Fibroblast of skin of abdomen (primary cell): Measurements from ENCODE around the gene ZNF407.
A peak's percentile ranks its signal among the peaks of the same experiment; 100 is the strongest.

Experiments
- DNase-seq: peaks from one replicate; pipeline ENCODE4 v3.0.0-alpha.2; 2013

Gene ZNF407

DNA sequence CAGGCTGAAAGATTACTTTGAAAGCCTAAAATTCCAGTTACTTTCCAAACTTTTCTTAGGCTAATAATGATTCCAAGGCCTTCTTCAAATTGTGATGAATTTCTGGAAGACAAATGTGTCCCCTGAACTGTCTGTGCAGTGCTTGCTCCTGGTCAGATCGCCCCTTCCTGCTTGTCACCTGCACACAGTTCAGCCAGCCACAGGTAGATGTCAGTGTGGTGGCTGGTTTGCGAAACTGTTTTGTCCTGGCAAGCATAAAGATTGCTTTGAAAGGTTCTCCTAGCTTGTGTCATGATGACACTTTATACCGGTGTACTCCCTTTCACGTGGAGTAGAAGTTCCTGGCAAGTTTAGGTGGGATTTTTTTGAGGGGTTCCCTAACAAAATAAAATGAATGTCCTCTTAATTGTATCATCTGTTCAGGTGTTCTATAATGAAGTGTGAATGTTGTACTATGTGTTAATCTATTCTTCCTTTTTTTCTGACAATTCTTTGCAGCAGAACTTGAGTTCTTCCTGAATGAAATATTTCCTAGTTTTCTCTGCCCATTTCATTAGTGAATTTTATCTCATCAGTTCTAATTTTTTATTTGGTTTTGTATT is 298.8 kb downstream of the ZNF407 start:
- DNase-seq: no peak

DNA sequence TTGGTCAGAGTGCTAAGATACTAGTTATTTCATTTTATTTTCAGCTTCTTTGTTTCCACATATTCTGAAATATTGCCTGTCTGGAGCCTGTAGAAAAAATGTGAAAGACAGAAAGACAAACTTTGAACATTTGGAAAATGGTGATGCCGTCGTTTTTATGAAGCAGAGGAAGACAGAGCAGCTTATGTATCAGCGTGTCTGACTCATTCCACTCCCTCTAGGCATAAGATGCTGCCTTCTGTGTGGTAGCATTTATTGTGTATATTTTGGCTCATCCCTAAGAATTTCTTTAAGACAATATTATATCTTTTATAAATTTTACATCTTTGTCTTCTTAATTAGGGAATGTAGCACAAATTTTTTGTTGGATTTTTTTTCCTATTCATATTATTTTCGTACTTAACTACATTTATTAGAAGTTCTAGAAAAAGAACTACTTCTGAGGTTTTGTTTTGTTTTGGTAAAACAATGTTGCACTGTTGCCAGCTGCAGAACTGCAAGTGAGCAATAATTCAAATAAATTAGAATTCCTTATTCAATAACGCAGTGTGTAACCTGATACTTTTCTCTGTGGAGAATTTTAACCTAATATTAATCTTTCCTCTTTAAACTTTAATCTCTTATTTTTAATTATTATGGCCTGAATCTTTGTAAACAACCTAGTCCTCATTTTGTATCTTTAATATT is 300.4 kb downstream of the ZNF407 start:
- DNase-seq: peak; percentile 38

DNA sequence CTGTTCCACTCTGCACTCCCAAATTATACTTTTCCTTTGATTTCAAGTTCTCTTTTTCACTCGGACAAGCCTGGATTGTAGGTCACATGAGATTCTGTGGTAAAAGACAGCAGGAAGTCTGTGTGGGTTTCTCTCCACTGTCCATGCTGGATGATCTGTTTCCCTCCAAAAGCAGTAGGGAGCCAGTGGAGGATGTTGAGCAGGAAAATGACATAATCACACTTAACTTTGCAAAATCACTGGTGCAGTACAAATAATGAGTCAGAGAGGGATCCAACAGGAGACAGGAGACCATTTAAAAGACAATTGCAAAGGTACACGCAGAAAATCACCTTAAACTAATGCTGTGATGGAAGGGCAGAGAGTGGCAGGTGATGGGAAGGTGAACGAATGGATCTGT is 301.3 kb downstream of the ZNF407 start:
- DNase-seq: peak; percentile 26

DNA sequence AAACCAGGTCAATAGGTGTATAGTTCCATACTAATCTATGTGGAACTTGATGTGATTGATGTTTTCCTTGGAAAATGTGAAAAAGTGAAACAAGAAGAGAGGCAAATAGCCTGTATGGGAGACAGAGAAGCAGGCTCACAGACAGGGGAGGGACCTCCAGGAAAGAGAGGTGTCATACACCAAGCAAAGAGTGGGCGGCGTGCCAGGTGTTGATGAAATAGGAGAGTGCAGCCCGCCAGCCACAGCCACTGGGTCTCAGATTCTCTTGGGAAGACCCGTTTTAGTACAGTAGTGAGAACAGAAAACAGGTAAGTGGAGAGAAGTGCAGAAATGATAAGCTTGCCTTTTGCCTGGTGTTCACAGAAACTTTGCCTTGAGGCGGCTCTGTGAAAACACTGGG is 301.9 kb downstream of the ZNF407 start:
- no peak for DNase-seq

DNA sequence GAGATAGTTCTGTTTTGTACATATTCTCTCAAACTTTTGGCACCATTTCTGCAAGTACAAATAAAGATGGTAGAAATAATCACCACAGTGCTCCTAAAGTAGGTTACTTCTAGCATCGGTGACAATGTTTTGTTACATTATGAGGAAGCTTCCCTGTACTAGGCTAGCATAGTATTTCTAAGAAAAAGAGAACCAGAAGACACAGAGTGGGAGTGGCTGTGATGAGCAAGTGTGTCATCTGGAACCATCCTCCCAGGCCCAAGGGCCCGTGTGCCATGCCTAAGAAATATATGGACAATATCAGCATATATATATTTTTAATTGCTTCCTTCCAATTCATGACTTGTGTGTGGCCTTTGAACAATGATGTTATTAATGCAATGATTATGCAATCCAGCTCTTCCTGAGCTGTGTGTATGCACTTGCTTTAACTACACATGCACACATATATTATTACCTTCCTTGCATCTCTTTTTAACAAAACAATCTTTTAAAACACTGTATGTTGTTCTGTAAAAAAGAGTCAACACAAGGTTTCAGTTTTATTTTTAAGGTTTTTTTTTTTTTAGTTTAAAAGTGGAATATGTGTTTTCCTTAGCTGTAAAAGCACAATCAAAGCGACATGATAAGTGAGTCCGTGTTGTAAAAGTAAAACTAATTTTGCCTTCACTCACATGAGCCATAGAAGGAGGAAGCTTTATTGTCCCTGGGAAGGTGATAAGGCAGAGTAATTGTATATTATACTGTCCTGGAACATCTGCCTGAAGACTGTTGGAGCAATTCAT is 303.9 kb downstream of the ZNF407 start:
- no peak for DNase-seq

DNA sequence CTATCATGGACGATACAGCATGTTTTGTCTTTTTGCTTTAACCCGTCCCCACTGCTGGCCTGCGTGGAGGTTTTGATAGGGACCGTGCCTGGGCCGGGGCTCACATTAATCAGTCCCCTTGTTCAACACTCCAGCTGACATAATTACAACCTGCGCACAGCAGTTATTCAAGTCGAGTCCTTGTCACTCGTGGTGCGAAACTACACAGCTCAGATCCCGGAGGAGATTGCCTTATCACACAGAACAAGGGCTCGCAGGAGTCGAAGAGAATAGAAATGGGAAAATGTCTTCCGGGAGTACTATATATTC is 304.4 kb downstream of the ZNF407 start:
- no peak for DNase-seq

DNA sequence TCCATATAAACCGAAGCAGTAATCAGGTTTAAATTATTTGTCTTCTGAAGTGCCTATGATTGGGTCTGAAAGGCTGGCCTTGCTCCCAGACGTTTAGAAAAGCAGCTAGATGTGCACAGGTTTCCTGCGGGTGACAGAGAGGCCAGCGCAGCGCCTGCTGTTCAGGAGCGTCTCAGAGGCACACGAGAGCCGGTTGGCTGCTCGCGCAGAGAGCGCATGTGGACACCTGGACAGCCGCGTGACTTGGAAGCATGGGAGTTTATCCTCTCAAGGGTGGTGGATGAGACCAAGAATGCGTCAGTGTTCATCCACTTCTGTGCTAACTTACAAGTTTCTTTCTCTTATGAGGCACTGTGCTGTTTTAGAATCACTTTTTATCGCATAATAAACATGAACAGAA is 307.6 kb downstream of the ZNF407 start:
- DNase-seq: no peak

DNA sequence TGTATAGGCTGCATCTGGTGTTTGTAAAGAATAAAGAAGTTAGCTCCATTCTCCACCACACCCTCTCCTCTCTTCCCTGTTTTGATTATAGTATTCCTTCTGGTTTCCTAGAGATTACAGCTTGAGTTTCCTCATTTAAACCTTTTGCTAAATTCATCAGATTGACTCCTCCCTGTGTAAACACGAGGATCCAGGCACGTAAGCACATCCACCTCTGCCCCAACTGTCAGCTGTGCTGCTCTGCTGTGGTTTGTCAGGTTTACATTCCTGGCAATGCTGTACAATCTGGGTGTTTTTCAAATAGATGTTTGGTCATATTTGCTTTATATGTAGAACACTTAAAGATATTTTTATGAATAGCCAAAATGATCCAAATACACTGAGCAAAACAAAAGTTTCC is 308.5 kb downstream of the ZNF407 start:
- DNase-seq: peak; percentile 12

DNA sequence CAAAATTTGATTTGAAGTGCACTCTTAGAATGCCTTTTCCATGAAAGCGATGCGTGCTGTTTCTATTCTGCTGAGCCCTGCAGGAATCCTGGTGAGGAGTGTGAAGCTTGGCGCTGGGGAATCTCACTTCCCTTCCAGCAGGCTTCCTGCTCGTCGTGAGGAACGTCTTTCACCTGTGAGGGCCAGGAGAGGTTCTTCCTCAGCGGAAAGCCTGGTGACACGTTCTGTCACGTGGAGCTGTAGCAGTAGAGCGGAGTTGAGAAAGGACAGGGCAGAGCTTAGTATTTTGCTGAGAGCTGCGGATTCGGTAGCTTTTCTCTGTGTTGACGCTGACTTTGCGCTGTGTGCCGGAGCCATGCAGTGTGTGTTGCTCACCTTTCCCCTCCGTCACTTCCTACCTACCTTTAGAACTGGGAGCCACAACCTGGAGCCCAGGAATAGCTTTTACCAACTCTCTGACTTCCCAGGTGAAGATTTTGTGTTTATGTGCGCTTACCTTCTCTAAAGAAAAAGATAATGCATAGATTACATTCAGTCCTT is 316.5 kb downstream of the ZNF407 start:
- no peak for DNase-seq

DNA sequence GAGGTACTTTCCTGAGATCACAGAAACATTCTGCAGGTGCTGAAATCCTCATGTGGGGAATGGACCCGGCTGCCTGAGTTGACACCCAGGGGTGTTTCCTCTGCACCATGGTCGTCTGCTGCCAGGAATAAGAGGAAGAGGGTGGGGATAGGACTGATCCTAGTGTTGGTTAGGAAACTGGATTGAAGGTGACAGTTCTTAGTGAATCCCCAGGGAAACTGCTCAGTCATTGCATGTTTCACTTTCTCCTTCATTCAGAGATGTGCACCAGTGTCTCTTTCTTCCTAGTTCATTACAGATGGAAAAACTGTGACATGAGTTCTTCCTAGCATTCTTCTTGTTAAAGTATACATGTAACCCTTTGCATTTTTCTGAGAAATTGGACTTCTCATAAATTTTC is 317.0 kb downstream of the ZNF407 start:
- no peak for DNase-seq

DNA sequence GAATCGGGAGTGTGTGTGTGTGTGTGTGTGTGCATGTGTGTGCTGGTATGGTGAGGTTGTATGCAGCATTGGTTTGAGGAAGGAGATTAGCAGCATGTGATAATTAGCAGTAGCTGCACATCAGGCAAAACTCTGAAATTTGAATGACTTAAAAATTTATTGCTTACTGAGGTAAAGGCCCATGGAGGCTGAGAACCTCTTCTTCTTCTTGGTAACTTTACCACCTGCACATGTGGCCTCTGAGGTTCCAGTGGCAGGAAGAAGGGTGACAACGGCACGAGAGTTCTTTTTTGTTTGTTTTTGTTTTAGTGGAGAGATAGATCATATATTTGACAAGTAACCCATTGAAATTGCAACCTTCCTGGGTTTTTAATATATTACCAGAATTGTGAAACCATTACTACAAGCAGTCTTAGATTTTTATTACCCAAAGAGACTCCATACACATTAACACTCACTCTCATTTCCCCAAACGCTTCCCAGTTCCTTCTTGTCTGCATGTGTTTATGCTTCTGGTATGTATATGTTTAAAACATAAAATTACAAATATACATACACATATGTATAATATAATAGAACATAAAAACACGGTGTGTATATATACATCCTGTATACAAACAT is 319.2 kb downstream of the ZNF407 start:
- DNase-seq: no peak

DNA sequence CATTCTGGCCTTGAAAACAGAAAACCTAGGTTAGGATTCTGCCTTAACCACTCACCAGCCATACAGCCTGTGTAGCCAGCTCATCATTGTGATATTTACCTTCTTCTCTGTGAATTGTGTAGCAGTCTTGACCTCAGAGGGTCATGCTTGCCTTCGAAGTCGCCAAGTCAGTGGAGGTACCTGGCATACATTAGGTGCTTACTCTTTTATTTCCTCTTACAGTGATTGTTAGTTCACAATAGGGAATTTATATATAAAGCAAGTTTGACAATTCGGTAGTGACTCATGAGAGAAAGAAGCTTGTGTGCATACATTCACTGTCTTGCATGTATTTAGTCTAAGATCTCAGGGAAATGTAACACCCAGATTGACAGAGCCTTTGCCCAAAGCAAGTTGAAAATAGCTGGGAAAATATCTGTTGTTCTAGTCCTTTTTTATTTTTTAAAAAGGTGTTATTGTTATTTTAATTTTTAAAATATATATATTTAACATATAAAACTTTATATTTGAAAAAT is 320.7 kb downstream of the ZNF407 start:
- DNase-seq: no peak

DNA sequence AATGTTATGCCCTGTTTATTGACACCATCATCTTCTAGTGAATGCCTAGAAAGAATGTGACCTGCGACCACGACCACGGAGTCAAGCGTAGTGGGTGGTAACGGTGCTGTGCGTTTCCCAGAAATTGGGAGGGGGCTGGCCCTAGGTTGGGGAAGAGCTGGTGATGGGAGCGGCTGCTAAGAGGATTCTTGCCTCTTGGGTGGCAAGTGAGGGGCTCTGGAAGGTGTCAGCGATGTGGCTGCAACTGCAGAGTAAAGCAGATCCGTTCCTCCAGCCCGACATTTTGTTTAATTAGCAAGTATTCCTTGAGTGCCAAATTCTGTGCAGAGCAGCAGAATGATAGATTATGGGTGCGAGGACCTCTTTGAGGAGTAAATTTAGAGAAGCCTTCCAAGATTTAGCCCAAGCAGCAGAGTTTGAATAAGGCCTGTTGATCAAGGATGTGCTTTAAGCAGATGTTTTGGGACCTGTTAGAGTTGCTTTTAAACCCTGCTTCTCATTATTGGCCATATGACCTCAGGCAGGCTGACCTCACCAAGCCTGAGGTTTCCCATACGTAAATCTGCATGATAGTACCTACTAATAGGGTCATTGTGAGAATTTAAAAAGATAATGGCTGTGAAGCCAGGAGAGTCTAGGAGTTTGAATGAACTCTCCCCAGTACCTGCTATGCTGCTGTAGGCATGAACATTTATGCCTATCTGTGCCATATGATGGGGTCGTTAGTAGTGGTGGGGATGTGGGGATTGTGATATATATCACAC is 323.6 kb downstream of the ZNF407 start:
- no peak for DNase-seq

DNA sequence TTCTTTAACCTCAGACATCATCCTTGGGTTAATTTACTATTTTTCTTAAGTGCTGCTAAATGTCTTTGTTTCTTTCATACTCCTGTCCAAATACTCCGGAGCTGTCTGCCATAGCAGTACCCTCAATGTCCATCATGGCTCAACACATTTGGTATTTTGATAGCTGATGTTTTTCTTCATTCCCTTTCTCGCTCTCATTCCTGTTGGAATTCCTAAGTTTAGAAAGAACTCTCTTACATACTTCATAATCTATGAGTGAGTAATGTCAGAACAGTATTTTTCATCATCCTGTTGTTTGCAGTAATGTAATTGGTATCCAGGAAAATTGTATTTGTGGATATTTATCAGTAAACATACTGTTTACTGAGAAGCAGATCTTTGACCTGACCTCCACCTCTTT is 328.4 kb downstream of the ZNF407 start:
- no peak for DNase-seq

DNA sequence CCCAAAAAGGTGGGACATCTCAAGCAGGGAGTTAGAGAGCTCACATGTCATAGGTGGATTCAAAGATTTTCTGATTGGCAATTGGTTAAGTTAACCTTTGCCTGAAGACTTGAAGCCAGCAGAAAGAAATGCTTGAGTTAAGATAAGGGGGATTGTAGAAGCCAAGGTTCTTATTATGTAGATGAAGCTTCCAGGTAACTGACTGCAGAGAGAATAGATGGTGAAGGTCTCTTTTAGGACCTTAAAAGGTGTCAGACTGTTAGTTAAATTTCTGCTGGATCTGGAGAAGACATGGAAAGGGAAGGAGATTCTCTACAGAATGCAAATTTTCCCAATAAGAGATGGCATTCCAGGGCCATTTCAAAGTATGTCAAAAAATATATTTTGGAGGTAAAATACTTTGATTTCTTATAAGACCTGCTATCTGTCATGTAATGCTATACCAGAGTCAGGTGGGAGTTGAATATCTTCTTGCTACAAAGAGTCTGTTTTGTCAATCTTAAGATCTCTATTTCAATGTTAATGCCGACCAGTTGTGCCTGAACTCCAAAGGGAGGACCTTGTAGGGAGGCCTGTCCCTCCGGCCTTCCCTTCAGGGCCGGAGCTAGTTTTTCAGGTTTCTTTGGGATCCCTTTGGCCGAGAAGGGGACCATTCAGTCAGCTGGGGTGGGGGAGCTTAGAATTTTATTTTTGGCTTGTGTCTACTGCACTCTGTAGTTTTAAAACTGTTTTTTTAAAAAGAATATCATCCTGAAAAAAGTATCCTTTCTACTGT is 330.7 kb downstream of the ZNF407 start:
- no peak for DNase-seq

DNA sequence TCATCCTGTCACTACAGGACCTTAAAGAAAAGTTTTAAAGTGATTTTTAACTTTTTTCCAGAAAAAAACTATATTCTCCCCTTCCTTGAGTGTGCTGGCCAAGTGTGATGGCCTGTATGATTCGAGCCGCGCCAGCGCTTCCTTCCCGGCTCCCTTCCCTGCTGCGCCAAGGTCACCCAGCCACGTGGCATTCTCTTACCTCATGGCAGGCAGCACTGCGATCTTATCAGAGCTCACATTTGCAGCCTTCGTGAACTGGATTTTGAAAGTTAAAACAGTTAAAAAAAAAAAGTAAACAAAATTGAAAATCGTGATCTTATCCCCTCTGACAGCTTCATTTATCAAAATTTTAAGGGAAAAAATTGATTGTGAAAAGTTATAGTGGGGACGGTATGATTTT is 331.4 kb downstream of the ZNF407 start:
- DNase-seq: no peak

DNA sequence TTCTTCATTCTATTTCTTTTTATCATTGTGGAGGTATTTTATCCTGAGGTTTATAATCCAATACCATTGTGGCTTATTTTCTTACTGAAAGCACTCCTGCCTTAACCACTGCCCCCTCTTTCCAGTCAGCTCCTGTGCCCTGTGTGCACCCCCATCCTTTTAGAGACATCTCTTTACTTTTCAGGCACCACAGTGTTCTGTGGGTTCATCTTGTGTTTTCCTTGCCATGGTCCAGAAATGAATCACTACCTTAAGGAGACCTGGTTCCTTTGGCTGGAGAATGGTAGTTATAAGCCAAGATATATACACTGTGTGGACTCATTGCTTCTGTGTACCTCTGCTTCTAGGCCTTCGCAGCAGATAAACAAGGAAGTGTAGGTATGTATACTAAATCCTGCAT is 332.9 kb downstream of the ZNF407 start:
- DNase-seq: no peak

DNA sequence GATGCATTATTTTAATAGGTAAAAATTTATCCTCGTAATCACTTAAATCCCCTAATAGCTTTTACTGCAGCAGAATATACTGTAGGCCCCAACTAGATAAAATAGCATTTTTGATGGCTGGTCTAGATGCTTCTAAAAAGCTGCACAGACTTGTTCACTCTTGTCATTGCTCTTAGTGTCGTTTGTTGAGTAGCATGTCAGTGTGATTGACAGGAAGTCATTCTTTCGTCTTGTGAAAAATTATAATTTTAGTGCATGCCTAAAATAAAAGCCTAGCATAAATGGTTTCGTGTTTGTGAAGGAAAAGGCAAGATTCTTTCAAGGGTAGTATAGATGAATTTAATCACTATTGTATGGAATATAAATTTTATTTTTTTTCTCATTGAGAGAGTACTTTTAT is 336.3 kb downstream of the ZNF407 start:
- no peak for DNase-seq

DNA sequence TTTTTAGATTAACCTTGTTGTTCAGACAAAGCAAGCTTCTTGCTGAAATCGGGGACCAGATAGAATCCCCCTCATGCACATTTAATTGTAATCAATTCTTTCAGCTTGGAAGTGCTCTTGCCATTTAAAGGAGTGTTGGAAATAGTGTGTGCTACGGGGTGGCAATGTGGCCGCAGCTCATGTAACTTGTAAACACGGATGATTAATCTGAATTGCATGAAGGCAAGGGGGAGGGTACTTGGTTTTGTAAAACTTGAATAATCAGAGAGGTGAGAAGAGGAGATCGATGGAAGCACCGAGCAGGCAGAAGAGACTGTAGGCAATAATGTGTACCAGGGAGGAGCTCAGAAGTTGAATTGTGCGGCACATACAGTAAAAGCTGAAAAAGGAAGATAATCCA is 337.8 kb downstream of the ZNF407 start:
- DNase-seq: no peak

DNA sequence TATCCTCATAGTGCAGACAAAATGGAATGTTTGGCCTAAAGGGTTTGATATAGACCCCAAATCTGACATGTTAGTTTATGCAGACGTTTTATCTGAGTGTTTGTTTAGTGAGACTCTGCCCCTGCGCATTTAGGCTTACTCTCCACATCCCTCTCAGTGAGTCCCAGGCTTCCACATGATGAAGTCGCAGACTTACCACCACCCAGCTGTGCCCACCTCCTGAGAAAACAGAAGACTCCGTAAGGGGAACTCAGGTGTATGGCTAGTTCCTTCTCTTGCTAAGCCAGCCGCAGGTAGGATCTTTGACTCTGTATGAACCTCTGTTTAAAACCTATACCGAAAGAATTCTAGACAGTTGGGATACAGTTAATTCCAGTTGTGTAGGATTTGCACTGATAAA is 338.7 kb downstream of the ZNF407 start:
- no peak for DNase-seq

DNA sequence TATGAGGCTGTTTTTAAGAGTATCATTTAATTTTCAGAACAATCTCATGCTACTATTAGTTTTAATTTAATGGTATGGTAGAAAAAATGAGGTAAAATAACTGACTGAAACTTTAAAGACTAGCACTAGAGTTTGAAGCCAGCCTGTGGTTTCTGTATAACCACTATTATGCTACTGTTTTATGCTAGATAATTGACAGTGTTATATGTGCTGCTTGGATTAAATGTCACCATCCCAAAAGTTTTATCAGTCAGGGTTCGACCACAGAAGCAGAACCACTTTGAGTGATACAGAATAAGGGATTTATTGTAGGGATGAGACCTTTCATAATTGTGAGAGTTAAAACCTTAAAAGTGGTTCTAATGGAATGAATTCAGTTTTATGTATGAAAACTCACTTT is 339.6 kb downstream of the ZNF407 start:
- no peak for DNase-seq

DNA sequence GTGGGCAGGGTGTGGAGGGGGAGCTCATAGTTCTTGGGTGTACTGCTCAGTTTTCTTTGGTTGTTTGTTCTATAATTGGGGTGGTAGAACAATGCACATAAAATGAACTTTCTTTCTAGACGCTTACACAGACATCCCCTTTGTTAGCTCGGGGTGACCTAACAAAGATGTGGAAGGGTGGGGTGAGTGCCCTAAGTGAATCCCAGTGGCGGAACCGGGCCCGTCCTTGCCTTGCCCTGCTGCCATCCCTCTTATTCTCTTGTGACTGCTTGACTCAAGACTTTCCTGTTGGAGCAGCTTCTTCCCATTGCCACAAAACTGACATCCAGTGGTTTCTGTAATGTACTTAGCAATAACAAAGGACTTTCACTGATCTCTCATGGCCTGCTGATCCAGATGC is 343.2 kb downstream of the ZNF407 start:
- no peak for DNase-seq
